Right renal cortex interstitium (tissue), 3 donors: ENCODE data around the gene SEZ6L. TPM values are rescaled to one million over a fixed set of nuclear protein-coding genes. Genes with fewer than 3 reads are reported as not detected.

Experiments used
- DNase-seq, 3 donors: peaks; one replicate each; pipeline ENCODE4 v3.0.0-alpha.2; 2013; ENCODE audit warnings: low read depth in 3 of 3, low spot score in 2 of 3
- polyA plus RNA-seq, 3 donors: library from polyadenylated mRNA; unstranded; fragments of 120-200 nt; gene quantifications; one replicate each; pipeline ENCODE4 v1.2.1, GENCODE V29; 2013; ENCODE audit not compliant: insufficient read length in 3 of 3

The SEZ6L gene
- polyA plus RNA-seq, 3 donors, result 0.15 to 0.27 (median 0.17) TPM

DNA sequence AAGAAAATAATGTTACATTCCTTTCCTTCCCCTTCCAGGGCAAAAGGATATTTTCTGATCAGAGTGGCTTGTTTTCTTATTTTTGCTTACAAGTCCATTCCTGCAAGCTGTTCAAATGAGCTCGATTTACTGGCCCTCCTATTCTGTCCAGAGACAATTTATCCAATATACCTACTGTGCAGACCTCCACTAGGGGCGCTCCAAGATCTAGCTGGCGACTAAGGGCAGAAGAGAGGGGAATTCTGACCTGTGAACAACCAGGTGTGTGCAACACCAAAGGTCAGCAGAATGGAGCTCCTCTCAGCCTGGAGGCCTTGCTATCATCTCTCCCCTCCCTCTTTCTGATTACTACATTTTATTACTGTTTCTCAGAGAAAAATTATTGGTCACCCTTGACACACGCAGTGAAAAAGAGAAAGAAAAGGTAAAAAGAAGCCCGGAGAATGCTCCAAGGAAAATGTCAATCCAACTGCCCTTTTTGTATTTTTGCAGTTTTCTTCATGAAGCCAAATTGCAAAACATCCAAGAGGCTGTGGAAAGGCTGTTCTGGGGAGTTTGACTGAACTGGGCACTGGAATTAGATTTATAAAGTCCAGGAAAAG lies 3.2 kb downstream of the SEZ6L start:
- no peak for DNase-seq

DNA sequence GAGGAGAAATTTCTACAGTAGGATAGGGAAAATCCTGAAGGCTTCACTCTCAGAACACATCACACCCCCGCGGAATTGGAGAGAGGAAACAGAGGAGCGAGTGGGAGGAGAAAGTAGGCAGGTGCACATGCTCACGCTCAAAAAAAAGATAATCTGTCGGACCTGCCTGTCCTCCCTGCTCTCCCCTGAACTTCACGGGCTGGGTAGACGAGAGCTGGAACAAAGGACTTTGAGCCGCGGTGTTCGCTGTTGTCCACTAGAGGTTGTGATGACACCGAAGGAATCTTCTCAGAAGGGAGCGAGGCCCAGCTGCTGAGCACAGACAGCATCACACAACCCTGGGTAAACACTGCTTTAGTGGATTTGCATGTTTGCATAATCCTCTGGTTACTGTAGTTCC lies 5.0 kb downstream of the SEZ6L start:
- no peak for DNase-seq

DNA sequence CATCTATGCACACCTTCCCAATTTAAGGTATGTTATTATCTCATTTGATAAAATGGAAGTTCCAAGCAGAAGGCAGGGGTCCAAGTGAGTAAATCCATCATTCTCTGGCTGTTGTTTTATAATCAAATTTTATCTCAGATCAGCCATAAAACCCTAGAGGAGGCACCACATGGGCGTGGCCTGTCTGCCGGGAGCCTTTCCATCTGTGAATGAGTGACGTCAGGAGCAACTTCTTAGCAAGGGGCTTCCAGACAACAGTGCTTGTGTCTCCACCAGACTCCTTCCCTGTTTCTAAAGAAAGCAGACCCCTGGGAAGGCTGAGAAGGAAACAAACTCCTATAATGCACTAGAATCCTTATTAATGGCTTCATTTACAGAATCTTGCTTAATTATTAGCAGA lies 13.5 kb downstream of the SEZ6L start:
- DNase-seq, result no peak

DNA sequence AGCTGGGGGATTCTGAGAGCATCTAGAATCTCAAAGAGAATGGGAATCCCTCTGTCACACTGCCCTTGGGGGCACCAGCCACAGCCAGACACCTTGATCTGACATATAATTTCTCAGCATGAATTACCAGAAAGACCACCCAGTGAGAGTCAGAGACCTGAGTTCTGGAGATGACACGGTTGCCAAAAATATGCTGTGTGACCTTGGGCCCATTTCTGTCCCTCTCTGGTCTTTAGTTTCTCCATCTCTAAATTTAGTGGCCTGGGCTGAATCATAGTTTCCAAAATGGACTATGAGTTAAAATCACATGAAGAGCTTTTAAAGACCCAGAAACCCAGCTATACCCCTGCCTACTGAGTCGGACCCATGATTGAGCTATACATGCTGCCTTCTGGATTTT lies 15.9 kb downstream of the SEZ6L start:
- DNase-seq, result no peak

DNA sequence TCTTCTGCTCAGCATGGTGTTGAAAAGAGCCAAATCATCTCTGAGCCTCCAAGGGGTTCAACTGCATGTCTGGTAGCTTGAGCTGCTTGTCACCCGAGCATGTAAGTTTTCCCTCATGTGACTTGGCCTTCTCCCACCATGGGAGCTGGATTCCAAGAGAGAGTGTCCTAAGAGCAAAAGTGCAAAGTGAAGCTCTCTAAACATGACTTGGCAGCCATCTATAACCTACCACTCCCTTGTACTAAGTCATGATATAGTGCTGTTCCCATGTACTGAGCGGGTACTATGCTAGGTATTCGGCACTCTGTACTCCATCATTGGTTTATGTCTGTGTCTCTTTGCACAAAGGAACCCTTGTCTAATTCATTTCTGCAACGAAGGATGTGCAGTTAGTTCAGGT lies 19.1 kb downstream of the SEZ6L start:
- DNase-seq, result no peak

DNA sequence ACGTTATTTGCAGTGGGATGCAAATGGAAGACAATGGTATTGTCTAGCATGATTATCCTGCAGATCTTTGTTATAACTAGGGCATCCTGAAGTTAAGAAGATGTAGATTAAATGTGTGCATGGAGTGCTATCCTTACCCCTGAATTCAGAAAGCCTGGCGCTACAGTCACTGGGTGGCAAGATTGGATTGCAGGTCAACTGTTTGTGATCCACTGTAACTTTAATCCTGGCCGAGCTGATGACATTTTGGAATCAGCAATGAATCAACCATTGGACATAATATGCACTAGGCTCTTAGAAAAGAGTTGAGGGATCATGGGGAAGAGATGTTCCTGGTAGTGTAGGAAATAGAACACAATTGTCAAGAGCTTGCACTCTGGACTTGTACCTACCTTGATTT lies 25.1 kb downstream of the SEZ6L start:
- no peak for DNase-seq

- DNase-seq, result no peak
Observed at GRCh38 chr22:26194877-26195276, 25.6 kb downstream of the SEZ6L start.

GRCh38 chr22:26196657-26197056 lies 27.4 kb downstream of the SEZ6L start:
- DNase-seq, result no peak

DNA sequence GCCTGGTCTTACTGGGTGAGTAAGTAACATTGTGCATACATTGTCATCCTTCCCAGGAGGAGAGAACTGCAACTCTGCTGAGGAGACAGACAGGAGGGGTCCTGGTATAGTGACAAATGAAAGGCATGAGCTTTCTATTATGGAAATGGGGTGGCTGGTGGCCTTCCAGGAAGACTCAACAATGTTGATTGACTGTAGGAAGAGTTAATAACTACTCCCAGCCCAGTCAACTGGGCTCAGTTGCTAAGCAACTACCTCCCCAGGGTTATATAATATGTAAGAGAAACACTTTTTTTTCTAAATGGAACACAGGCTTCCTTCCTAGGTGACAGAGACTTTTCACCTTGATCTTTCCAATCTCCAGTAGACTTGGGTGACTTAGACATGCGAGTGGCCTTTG lies 28.2 kb downstream of the SEZ6L start:
- no peak for DNase-seq

DNA sequence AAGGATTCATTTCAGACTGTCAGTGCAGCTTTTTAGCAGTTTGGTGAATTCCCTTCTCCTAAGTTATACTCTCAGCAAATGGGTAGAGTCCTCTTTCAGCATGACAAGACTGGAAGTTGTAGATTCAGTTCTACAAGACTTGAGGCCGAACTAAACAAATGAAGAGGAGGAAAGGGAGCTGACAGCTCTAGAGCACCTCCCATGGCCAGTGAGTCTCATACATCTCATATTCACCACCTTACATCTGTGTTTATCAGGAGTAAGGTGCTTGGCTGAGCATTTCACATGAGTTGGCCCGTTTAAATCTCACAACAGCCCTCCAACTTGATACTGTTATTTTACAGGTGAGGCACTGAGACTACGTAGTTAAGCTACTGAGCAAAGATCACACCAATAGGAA lies 30.4 kb downstream of the SEZ6L start:
- no peak for DNase-seq

- no peak for DNase-seq
Observed at GRCh38 chr22:26202280-26202924, 33.1 kb downstream of the SEZ6L start.

DNA sequence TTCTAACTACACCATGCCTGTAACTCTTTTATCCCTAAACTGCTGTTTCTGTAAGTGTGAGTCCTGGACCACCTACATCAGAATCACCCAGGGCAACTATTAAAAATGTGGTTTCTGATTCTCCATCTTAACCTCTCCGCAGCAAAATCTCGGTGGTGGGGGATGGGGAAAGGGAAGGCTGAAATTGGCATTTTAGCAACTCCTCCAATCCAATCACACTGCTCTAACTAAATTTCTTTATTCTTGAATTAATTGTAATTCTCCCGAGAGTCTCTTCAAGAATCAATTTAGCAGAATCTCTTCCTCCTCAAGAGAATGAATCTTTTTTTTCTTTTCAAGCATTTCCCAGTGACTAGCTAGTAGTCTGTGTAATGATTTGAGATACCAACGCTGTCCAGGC lies 36.2 kb downstream of the SEZ6L start:
- DNase-seq, result no peak

DNA sequence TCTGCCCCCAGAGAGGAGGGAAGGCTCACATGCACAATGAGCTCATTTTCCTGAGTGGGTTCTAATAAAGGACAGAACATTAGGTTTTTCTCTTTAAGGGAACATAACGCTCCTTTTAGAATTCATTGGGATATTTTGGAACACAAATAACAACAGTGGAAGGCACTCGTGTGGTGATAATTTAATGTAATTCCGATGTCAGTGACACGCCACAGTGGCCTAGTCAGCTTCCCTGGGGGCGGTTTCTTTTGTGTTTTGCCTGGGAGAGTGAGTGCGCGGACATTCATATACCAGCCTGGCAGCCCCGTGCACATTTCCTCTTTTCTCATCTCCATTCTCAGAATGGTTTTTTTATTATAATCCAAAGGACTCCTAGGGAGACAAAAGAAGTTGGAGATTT lies 41.1 kb downstream of the SEZ6L start:
- no peak for DNase-seq

- no peak for DNase-seq
Observed at GRCh38 chr22:26213826-26214225, 44.6 kb downstream of the SEZ6L start.

GRCh38 chr22:26214466-26214865 lies 45.2 kb downstream of the SEZ6L start:
- DNase-seq, result no peak

- DNase-seq, result no peak
Observed at GRCh38 chr22:26215736-26216135, 46.5 kb downstream of the SEZ6L start.

GRCh38 chr22:26225207-26225606 lies 55.9 kb downstream of the SEZ6L start:
- DNase-seq, result no peak

GRCh38 chr22:26226538-26227297 lies 57.5 kb downstream of the SEZ6L start:
- no peak for DNase-seq

GRCh38 chr22:26229910-26230309 lies 60.6 kb downstream of the SEZ6L start:
- DNase-seq, result no peak

GRCh38 chr22:26234296-26234695 lies 65.0 kb downstream of the SEZ6L start:
- DNase-seq, result no peak

- no peak for DNase-seq
Observed at GRCh38 chr22:26235792-26236487, 66.7 kb downstream of the SEZ6L start.

DNA sequence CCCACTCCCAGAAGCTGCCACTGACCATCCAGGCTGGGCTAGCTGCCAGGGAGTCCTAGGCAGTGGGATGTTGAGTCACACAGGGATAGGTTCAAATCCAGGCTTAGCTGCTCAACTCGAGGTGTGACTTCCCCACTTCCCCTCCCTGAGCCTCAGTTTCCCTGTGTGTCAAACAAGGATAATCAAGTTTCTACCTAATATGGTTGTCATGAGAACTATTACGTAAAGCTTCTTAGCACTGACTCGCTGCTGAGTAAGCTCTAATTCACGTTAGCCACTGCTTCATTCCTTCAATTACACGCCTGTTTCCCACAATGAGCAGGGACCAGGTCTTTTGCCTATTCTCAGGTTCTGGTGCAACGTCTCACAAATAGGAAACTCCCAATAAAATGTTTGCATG lies 67.7 kb downstream of the SEZ6L start:
- no peak for DNase-seq
